ENCODE measurements around the gene SLC25A19. TPM values are rescaled to one million over a fixed set of nuclear protein-coding genes. Genes with fewer than 3 reads are reported as not detected.

Gene SLC25A19
- total RNA-seq, 1 donor from 2014 or later, result 10.5 TPM

DNA sequence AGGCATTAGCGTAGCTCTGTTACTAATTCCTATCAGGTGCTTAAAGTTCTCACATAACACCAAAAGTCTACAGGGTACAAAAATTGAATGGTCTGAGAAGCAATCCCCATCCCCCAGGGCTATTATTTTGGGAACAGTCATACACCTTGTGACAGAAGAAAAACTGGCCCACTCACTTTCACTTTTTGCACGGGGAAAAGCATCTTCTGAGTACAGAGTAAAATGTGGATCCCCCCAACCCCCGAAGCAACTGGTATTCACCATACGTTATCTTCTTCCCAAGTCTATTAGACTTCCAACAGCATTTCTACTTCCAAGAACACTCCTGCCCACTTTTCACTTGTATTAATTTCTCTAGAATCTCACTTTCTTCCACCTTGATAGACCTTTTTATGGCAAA lies 39.7 kb downstream of the SLC25A19 start:
- DNase-seq (ENCODE audit: low read depth), result no peak
- no peak overlapping the region for H3K4me3 ChIP-seq (ENCODE audit: low read depth, low read length)
- TF ChIP-seq, protein P1, sequence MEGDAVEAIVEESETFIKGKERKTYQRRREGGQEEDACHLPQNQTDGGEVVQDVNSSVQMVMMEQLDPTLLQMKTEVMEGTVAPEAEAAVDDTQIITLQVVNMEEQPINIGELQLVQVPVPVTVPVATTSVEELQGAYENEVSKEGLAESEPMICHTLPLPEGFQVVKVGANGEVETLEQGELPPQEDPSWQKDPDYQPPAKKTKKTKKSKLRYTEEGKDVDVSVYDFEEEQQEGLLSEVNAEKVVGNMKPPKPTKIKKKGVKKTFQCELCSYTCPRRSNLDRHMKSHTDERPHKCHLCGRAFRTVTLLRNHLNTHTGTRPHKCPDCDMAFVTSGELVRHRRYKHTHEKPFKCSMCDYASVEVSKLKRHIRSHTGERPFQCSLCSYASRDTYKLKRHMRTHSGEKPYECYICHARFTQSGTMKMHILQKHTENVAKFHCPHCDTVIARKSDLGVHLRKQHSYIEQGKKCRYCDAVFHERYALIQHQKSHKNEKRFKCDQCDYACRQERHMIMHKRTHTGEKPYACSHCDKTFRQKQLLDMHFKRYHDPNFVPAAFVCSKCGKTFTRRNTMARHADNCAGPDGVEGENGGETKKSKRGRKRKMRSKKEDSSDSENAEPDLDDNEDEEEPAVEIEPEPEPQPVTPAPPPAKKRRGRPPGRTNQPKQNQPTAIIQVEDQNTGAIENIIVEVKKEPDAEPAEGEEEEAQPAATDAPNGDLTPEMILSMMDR (conservative IDR thresholded peaks at IDR 0.05; ENCODE audit: low read depth, low read length), result no peak

DNA sequence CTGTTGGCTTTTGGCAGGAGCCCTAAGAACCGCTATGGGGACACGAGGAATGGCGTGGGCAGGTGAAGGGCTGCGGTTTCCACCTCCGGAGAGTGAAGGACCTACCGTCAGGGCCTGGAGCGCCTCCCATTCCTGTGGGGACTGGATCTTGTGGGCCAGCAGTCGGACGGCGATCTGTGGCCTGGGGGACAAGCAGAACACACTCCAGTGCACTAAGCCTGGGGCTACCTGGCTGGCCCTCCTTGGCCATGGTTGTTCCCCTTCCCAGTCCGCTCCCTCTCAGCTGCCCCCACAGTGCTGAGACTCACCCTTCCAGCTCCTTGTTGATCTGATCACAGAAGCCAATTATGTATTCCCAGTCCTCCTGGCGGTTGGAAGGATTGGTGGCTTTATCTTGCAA lies 42.8 kb downstream of the SLC25A19 start:
- no peak overlapping the region for H3K4me3 ChIP-seq (ENCODE audit: low read depth, low read length)
- DNase-seq (ENCODE audit: low read depth), result no peak
- TF ChIP-seq, protein P1 (conservative IDR thresholded peaks at IDR 0.05; ENCODE audit: low read depth, low read length), result no peak

DNA sequence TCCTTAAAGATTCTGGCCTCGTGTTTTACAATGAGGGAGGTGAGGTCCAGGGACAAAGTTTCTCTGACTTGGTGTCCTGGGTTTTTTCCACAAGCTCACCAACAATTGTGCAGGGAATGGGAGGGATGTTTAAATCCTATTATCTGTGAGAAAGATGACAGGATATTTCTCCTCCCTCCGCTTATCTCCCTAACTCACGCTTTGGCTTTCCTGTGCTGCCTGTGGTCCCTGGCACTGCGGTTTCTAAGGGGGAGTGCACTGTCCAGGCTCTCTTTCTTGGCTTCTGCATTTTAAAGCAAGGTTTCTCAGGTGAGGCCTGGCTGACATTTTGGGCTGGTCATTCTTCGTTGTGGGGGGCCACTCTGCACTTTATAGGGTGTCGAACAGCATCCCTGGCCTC lies 44.2 kb downstream of the SLC25A19 start:
- TF ChIP-seq, protein P1 (conservative IDR thresholded peaks at IDR 0.05; ENCODE audit: low read depth, low read length), result no peak
- DNase-seq (ENCODE audit: low read depth), result no peak
- H3K4me3 ChIP-seq (ENCODE audit: low read depth, low read length), result no peak overlapping the region

DNA sequence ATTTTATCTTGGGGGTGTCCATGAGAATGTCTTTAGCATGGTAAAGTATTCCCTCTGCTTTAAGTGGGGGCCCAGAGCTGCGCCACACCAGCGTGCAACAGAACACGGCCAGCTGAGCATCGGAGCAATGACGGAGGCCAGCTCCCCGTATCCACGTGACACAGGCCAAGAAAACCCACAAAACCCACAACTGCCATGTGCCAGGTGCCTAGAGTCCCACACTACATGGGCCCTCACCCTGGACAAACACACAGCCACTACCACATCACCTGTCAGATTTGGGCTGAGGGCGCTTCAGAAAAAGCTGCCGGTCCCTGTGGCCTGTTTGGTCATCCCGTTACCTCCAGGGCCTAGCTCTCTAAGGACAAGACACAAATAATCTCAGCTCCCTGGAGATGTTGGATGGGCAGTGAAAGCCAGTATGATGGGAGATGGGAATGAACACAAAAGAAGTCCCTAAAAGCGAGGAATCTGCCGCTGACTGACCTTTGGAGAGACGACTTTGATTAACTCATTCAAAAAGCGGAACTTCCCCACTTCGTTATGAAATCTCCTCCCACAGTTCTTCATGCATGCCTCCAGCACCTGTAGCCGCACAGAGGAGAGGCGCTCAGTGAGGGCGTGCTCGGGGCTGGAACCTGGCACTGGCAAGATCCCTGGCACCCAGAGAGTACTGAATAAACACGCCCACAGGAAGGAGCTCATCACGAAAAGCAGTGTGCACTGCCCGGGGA lies 44.9 kb downstream of the SLC25A19 start:
- TF ChIP-seq, protein P1 (conservative IDR thresholded peaks at IDR 0.05; ENCODE audit: low read depth, low read length), result no peak
- no peak overlapping the region for H3K4me3 ChIP-seq (ENCODE audit: low read depth, low read length)
- DNase-seq (ENCODE audit: low read depth), result no peak

DNA sequence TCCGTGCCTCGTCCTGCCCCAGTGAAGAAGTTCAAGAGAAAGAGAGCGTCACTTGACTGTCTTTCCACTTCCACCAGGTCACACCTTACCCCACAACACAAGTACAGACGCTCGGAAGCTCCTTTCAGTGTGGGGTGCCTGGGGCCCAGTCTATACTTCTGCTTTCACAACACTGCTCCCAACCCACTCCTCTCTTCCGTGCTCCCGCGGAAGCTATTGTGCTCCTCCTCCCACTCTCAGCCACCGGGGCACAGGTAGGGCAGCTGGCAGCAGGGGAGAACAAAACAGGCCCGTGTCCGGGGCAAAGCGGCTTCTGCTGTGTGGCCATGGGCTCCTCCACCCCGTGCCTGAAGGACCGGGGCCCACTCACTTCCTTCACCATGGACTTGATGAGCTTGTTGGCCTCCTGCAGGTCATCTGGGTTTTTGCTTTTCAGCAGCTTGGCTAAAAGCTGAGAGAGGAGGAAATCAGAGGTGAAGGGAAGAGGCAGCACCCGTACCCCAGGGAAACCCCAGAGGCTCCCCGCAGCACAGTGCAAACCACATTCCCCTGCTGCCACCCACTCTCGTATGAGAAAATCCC lies 46.7 kb downstream of the SLC25A19 start:
- TF ChIP-seq, protein P1 (conservative IDR thresholded peaks at IDR 0.05; ENCODE audit: low read depth, low read length), result no peak
- H3K4me3 ChIP-seq (ENCODE audit: low read depth, low read length), result no peak overlapping the region
- no peak for DNase-seq (ENCODE audit: low read depth)

DNA sequence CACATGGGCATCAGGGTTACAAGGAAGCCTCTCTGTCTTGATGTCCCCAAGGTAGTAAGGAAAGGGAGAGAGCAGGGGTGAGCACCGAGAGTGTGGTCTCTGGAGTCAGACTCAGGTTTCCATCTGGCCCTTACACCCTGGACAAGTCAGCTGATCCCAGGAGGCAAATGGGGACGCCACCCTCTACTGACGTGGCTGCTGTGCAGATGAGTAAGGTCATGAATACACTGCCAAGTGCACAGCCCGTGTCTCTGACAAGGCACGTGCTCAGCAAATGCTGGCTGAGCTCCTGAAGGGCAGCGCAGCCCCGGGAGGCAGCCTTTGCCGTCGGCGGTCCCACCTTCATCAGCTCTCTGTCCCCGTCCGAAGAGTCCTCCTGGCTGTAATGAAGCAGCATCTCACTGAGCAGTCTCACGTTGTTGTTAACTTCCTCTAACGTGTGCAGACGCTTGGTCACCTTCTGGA lies 47.2 kb downstream of the SLC25A19 start:
- H3K4me3 ChIP-seq (ENCODE audit: low read depth, low read length), result no peak overlapping the region
- DNase-seq (ENCODE audit: low read depth), result no peak
- TF ChIP-seq, protein P1 (conservative IDR thresholded peaks at IDR 0.05; ENCODE audit: low read depth, low read length), result no peak

DNA sequence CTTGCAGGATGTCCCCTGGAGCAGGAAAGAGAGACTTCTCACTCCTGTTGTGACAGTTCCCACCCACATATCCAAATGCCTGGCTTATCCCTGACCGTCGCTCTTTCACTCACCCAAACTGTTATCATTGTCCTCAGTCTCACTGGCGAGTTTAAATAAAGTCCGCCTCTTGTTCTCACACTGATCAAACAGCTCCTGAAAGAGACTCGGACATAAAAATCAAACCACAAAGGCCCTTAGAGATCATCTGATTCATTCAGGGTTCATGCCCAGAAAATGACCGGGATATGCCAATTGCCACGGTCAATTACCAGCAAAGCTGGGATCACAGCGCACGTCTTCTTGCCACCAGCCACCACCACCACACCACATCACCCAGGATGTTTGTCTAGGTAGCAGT lies 47.7 kb downstream of the SLC25A19 start:
- TF ChIP-seq, protein P1 (conservative IDR thresholded peaks at IDR 0.05; ENCODE audit: low read depth, low read length), result no peak
- no peak for DNase-seq (ENCODE audit: low read depth)
- H3K4me3 ChIP-seq (ENCODE audit: low read depth, low read length), result no peak overlapping the region
